NCI-H1436 (cell line): Measurements from ENCODE around the gene ZNF699.
A peak's percentile ranks its signal among the peaks of the same experiment; 100 is the strongest.
"Not testable (repeated sequence)": the region's sequence is repeated elsewhere in the genome, so short reads cannot be mapped to it uniquely, and the experiment has no call there.

Experiments used
- DNase-seq: peaks from one replicate; lab custom pipeline; 2025; lab: John Stamatoyannopoulos, UW

Gene ZNF699

DNA sequence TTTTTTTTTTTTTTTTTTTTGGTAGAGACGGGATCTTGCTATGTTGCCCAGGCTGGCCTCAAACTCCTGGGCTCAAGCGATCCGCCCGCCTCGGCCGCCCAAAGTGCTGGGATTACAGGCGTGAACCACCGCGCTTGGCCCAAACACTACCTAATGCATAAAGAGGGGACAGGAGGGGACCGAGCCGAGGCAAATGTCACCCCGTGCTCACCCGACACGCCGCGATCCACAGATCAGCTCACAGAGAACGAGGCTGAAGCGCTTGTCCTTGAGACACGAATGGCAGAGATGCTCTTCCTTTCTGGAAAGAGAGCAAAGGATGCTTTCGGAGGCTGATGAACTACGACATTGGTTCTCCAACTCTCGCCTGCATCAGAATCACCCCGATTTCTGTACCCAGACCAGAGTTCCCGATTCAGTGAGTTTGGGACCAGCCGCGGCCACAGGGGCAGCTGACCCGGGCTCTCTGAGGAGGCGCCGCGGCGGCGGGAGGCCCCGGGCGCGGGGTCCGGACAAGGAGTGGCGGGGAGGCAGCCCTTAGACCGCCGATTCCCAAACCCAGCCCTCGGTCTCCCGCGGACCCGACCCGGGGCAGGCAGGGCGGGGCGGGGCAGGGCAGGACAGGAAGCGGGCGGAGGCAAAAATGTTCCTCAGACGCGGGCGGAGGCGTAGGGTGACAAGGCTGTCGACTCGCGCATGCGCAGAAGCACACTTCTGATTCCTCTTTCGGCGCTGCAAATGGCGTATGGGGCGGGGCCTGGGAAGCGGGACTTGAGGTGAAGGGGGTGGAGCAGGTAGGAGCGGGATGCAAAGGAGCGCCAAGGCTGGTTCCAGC is at the start of gene ZNF699:
ZNF699 (minus strand) TSS at position 700 of the 835 bp plus-strand sequence. CDS start 4,719 bp downstream, outside the sequence.
- peak; percentile 98 for DNase-seq

- DNase-seq = no peak
These were observed 45.0 kb upstream of the ZNF699 start for GRCh38 chr19:9354651-9355050.

DNA sequence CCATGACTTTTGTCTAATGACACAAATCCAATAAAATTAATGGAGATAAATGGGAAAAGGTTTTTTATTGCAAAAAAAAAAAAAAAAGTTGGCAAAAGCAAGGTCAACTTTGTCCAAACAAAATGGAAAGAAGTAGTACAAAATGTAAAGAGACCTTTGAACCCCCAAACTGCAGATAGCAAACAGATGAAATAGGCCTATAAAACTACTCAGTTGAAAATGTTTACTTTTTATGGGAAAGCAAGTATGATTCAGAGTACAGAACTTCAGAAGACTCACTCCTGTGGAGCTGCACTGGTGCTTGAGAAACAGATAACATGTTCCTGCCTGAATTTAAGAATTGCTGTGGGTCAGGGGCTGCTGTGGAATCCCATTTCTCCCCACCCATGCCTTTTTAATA is 43.4 kb upstream of the ZNF699 start:
- DNase-seq = no peak

- no peak for DNase-seq
These were observed 42.9 kb upstream of the ZNF699 start for GRCh38 chr19:9352505-9352904.

DNA sequence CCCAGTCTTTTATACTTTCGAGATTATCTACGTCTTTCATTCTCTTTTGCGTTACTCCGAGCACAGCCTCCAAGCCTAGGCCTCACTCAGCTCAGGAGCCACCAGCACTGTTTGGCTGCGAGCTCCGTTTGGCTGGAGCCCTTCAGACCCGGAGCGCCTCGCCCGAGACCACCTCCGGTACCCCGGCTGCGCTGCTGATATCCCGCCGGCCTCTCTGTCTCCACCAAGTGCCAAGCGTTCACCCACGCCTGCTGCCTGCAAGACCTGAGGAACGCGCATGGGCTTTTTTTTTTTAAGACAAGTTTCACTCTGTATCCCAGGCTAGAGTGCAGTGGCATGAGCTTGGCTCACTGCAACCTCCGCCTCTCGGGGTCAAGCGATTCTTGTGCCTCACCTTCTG is 39.0 kb upstream of the ZNF699 start:
- DNase-seq = no peak

- DNase-seq = no peak
These were observed 38.6 kb upstream of the ZNF699 start for GRCh38 chr19:9348253-9348652.

DNA sequence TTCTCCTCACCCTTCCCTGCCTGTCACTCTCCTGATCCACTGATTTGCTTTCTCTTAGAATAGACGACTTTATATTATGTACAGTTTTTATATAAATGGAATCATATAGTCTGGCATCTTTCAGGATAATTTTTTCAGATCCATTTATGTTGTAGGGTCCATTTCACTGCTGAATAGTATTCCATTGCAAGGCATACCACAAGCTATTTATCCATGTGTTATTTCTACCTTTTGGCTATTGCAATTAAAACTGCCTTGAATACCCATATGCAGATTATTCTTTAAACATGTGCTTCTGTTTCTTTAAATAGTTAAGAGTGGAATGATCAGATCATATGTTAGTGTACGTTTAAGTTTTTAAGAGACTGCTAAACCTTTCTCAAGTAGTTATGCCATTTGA is 35.4 kb upstream of the ZNF699 start:
- no peak for DNase-seq

- DNase-seq = no peak
These were observed 33.1 kb upstream of the ZNF699 start for GRCh38 chr19:9342610-9343304.

DNA sequence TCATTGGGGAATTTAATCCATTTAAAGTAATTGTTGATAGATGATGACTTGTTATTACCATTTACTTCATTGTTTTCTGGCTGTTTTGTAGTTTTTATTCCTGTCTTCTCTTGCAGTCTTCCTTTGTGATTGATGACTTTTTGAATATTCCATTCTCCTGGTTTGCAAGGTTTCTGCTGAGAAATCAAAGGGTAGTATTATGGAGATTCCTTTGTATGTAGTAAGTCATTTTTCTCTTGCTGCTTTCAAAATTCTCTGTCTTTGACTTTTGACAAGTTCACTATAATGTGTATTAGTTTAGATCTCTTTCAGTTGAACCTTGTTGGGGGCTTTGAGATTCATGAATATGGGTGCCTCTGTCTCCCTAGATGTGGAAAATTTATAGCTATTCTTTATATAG is 20.4 kb upstream of the ZNF699 start:
- no peak for DNase-seq

DNA sequence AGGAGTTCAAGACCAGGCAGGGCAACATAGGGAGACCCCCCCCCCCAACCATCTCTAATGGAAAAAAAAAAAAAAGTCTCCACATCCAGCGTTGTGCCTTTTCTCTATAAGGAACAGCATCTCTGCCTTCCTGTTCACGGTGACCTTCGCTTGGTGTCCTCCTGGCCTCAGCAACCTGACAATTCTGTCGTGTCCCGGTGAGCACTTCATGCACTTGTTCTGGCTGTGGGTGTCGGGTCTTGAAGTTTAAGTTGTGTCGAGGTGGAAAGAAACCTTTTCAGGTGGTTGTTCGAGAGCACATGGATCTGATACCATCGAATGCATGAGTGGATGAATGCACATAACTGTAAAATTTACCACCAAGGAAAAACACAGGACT is 14.9 kb upstream of the ZNF699 start:
- DNase-seq = no peak

GRCh38 chr19:9323919-9324583 is 14.4 kb upstream of the ZNF699 start, which contains the start of gene ZNF559:
Gene ZNF559 (plus strand): TSS chr19:9324179. CDS start chr19:9338550, 14,371 bp downstream.
- DNase-seq = peak; percentile 92

DNA sequence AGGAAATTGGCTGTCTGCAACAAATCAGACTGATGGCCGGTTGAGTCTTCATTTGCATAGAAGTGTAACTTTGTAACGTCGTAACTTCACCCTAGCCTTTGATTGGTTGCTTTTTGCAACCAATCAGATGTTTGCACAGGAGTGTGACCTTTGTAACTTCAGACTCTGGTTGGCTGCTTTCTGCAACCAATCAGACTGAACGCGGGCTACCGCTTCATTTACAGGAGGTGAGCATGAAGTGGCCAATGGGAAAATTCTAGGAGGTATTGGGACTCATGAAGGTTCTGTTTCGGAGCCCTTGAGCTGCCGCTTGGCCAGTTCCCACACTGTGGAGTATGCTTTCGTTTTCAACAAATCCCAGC is 13.9 kb upstream of the ZNF699 start:
- DNase-seq = peak; percentile 67

DNA sequence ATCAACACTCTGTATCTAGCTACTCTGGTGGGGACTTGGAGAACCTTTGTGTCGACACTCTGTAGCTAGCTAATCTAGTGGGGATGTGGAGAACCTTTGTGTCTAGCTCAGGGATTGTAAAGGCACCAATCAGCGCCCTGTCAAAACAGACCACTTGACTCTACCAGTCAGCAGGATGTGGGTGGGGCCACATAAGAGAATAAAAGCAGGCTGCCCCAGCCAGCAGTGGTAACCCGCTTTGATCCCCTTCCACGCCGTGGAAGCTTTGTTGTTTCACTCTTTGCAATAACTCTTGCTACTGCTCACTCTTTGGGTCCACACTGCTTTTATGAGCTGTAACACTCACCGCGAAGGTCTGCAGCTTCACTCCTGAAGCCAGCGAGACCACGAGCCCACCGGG is 12.6 kb upstream of the ZNF699 start:
- DNase-seq = not testable (repeated sequence)

DNA sequence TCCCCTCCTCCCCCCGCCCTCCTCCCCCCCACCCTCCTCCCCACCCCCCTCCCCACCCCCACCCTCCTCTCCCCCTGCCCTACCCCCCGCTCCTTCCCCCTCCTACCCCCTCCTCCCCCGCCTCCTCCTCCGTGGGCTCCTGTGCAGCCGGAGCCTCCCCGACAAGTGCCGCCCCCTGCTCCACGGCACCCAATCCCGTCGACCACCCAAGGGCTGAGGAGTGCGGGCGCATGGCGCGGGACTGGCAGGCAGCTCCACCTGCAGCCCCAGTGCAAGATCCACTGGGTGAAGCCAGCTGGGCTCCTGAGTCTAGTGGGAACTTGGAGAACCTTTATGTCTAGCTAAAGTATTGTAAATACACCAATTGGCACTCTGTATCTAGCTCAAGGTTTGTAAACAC is 12.1 kb upstream of the ZNF699 start:
- DNase-seq = not testable (repeated sequence)

- DNase-seq = no peak
These were observed 11.7 kb upstream of the ZNF699 start for GRCh38 chr19:9321338-9321737.

- no peak for DNase-seq
These were observed 4.1 kb upstream of the ZNF699 start for GRCh38 chr19:9313756-9314155.

DNA sequence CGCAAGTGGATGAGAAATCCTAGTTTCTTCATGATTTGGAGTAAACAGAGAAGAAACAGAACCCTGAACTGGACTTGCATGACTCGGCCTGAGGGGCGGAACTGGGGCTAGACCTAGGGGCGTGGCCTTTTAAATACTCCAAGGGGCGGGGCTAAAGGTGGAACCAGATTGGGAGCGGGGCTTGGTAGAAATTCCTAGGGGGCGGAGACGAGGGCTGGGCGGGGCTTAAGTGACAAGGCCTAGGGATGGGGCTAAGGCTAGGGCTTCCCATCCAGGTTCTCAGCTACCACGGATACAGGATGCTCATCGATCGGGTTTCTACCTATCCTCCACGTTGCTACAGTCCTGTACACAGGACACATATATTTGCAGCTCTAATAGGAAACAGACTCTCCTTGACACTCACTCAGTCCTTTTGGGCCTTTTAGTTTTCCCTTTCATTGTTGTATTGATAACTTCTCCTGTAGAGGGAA is 372 bp upstream of the ZNF699 start:
- DNase-seq = peak; percentile 93

DNA sequence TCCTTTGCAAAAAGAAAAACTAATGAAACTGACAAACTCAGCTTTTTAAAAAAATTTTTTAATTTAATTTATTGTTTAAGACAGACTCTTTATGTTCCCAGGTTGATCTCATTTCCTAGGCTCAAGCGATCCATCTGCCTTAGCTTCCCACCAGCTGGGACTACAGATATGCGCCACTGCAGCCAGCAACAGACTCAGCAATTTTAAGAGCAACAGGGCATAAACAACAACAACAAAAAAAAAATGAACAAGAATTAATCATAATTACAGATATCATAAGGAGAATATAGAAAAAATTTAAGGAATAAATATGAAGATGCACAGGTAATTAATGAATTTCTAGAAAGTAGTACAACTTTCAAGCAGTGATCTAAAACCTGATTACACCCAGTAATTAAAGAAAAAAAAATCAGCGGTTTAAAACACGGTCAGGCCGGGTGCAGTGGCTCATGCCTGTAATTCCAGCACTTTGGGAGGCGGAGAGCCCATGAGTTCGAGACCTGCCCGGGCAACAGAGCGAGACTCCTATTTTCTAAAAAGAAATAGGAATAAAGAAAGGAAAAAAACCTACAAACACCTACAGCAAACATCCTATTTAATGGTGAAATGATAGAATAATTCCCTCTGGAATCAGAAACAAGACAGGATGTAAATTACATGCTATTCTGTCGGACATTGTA is 1.4 kb downstream of the ZNF699 start:
- DNase-seq = no peak

- DNase-seq = no peak
These were observed 3.2 kb downstream of the ZNF699 start for GRCh38 chr19:9306443-9306842.

DNA sequence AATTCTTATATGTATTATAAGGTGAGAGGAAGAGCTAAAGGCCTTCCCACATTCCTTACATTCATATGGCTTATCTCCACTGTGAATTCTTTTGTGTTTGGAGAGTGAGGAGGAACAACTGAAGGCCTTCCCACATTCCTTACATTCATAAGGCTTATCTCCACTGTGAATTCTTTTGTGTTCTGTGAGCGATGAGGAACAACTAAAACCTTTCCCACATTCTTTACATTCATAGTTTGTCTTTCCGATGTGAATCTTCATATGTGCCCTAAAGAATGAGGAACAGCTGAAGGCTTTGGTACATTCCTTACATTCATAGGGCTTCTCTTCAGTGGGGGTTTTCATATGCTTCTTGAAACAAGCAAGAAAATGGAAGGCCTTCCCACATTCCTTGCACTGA is 13.3 kb downstream of the ZNF699 start:
- DNase-seq = no peak

DNA sequence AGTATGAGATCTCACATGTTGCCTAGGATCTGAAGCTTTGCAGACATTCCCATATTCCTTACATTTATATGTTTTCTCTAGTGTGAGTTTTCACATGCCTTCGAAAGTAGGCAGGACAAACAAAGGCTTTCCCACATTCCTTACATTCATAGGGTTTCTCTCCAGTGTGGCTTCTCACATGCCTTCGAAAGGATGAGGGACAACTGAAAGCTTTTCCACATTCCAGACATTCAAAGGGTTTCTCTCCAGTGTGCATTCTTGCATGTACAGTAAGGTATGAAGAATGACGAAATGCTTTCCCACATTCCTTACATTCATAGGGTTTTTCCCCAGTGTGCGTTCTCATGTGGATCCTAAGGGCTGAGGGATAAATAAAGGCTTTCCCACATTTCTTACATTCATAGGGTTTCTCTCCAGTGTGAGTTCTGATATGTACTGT is 14.2 kb downstream of the ZNF699 start:
- DNase-seq = no peak

GRCh38 chr19:9289231-9289884 is 20.3 kb downstream of the ZNF699 start:
- DNase-seq = no peak
